HEK293 (cell line): ENCODE measurements around the gene C1orf174.

Experiments
- CTCF ChIA-PET: fragments of 350-600 bp; formaldehyde crosslinking; extraction: SDS; loops from one replicate; lab custom pipeline; 2021; ENCODE audit warnings: antibody characterized with exemption; lab: Yijun Ruan, JAX
- POLR2A ChIA-PET: fragments of 300-600 bp; formaldehyde crosslinking; extraction: SDS; loops from one replicate; lab custom pipeline; 2020; ENCODE audit warnings: antibody characterized with exemption, inconsistent platforms; lab: Yijun Ruan, JAX
- H3K27ac ChIP-seq: fragments of 200-500 bp; sonication (Bioruptor generic); 2 replicates; pipeline ENCODE4 v1.5.1; 2014; ENCODE audit warnings: low read depth, low read length, control low read depth, inconsistent platforms; ENCODE audit errors: extremely low read depth
- H3K36me3 ChIP-seq, 2 experiments: fragments of 200-500 bp in 1 of 2; sonication (Bioruptor generic) in 1 of 2; 1 replicate in 1 of 2; 2 replicates in 1 of 2; pipeline ENCODE4 v1.5.1; 2014 to 2017; ENCODE audit warnings: inconsistent platforms in 2 of 2, low read length in 2 of 2; ENCODE audit not compliant: control insufficient read depth in 2 of 2, insufficient read depth in 1 of 2
- H3K4me1 ChIP-seq: fragments of 200-500 bp; sonication (Bioruptor generic); 2 replicates; pipeline ENCODE4 v1.5.1; 2014; ENCODE audit warnings: mild to moderate bottlenecking, low read length, inconsistent platforms; ENCODE audit not compliant: control insufficient read depth, insufficient read depth
- H3K4me3 ChIP-seq: 2 replicates; pipeline ENCODE4 v1.5.1; 2011; ENCODE audit warnings: low read depth, mild to moderate bottlenecking, control low read depth, low read length, moderate library complexity
- H3K9me3 ChIP-seq: fragments of 200-500 bp; sonication (Bioruptor generic); 2 replicates; pipeline ENCODE4 v1.5.1; 2014; ENCODE audit warnings: low read depth, low read length, inconsistent platforms; ENCODE audit not compliant: control insufficient read depth, insufficient read depth
- GLI4 ChIP-seq: fragments of 450-650 bp; formaldehyde crosslinking; IDR thresholded peaks from 2 replicates; pipeline ENCODE4 v1.5.1; 2016; ENCODE audit warnings: missing biosample characterization, missing genetic modification characterization
- RBAK ChIP-seq: fragments of 450-650 bp; formaldehyde crosslinking; IDR thresholded peaks from 2 replicates; pipeline ENCODE4 v1.5.1; 2016; ENCODE audit warnings: missing biosample characterization, missing genetic modification characterization
- SALL2 ChIP-seq: fragments of 450-650 bp; formaldehyde crosslinking; IDR thresholded peaks from 2 replicates; pipeline ENCODE4 v1.5.0; 2017; ENCODE audit warnings: missing biosample characterization, mild to moderate bottlenecking, missing genetic modification characterization, borderline replicate concordance
- SETDB1 ChIP-seq: IDR thresholded peaks from one replicate; pipeline ENCODE4 v1.6.1; 2017; ENCODE audit warnings: mild to moderate bottlenecking, low read length, moderate library complexity, mixed read lengths; ENCODE audit not compliant: insufficient read length
- SP7 ChIP-seq: fragments of 450-650 bp; formaldehyde crosslinking; IDR thresholded peaks from 2 replicates; pipeline ENCODE4 v1.5.1; 2016; ENCODE audit warnings: missing biosample characterization, missing genetic modification characterization
- TCF7L2 ChIP-seq: IDR thresholded peaks from 2 replicates; pipeline ENCODE4 v1.6.1; 2011; ENCODE audit warnings: low read depth, mild to moderate bottlenecking, inconsistent platforms, low read length, moderate library complexity, borderline replicate concordance
- TRIM28 ChIP-seq: IDR thresholded peaks from 2 replicates; pipeline ENCODE4 v1.6.1; 2011; ENCODE audit warnings: low read length, control low read depth, borderline replicate concordance
- WT1 ChIP-seq: fragments of 450-650 bp; formaldehyde crosslinking; IDR thresholded peaks from 2 replicates; pipeline ENCODE4 v1.5.1; 2016; ENCODE audit warnings: missing biosample characterization, missing genetic modification characterization
- ZBTB6 ChIP-seq: fragments of 450-650 bp; formaldehyde crosslinking; IDR thresholded peaks from 2 replicates; pipeline ENCODE4 v1.5.1; 2017; ENCODE audit warnings: missing biosample characterization, missing genetic modification characterization
- ZNF133 ChIP-seq: fragments of 450-650 bp; formaldehyde crosslinking; IDR thresholded peaks from 2 replicates; pipeline ENCODE4 v1.5.1; 2016; ENCODE audit warnings: missing biosample characterization, missing genetic modification characterization
- ZNF146 ChIP-seq: fragments of 450-650 bp; formaldehyde crosslinking; IDR thresholded peaks from 2 replicates; pipeline ENCODE4 v1.5.1; 2016; ENCODE audit warnings: missing biosample characterization, missing genetic modification characterization
- ZNF148 ChIP-seq: fragments of 450-650 bp; formaldehyde crosslinking; IDR thresholded peaks from 2 replicates; pipeline ENCODE4 v1.5.0; 2017; ENCODE audit warnings: missing biosample characterization, missing genetic modification characterization, borderline replicate concordance
- ZNF16 ChIP-seq: fragments of 450-650 bp; formaldehyde crosslinking; IDR thresholded peaks from 2 replicates; pipeline ENCODE4 v1.5.1; 2016; ENCODE audit warnings: low read depth, missing biosample characterization, missing genetic modification characterization
- ZNF26 ChIP-seq: fragments of 450-650 bp; formaldehyde crosslinking; IDR thresholded peaks from 2 replicates; pipeline ENCODE4 v1.5.1; 2016; ENCODE audit warnings: missing biosample characterization, missing genetic modification characterization
- ZNF404 ChIP-seq: fragments of 450-650 bp; formaldehyde crosslinking; IDR thresholded peaks from 2 replicates; pipeline ENCODE4 v1.5.1; 2017; ENCODE audit warnings: missing biosample characterization, missing genetic modification characterization
- ZNF416 ChIP-seq: fragments of 450-650 bp; formaldehyde crosslinking; IDR thresholded peaks from 2 replicates; pipeline ENCODE4 v1.5.1; 2016; ENCODE audit warnings: missing biosample characterization, missing genetic modification characterization
- ZNF473 ChIP-seq: fragments of 450-650 bp; formaldehyde crosslinking; IDR thresholded peaks from 2 replicates; pipeline ENCODE4 v1.5.1; 2017; ENCODE audit warnings: missing biosample characterization, missing genetic modification characterization
- ZNF514 ChIP-seq: fragments of 450-650 bp; formaldehyde crosslinking; IDR thresholded peaks from 2 replicates; pipeline ENCODE4 v1.5.1; 2016; ENCODE audit warnings: missing biosample characterization, missing genetic modification characterization
- ZNF530 ChIP-seq: fragments of 450-650 bp; formaldehyde crosslinking; IDR thresholded peaks from 2 replicates; pipeline ENCODE4 v1.5.1; 2016; ENCODE audit warnings: low read depth, missing biosample characterization, missing genetic modification characterization
- ZNF544 ChIP-seq: fragments of 450-650 bp; formaldehyde crosslinking; IDR thresholded peaks from 2 replicates; pipeline ENCODE4 v1.5.0; 2017; ENCODE audit warnings: missing biosample characterization, missing genetic modification characterization
- ZNF549 ChIP-seq: fragments of 450-650 bp; IDR thresholded peaks from 2 replicates; pipeline ENCODE4 v1.5.1; 2018; ENCODE audit warnings: missing biosample characterization, missing genetic modification characterization, mild to moderate bottlenecking, inconsistent platforms, moderate library complexity
- ZNF561 ChIP-seq: fragments of 450-650 bp; IDR thresholded peaks from 2 replicates; pipeline ENCODE4 v1.5.1; 2018; ENCODE audit warnings: missing biosample characterization, missing genetic modification characterization, borderline replicate concordance
- ZNF654 ChIP-seq: fragments of 450-650 bp; formaldehyde crosslinking; IDR thresholded peaks from 2 replicates; pipeline ENCODE4 v1.5.1; 2016; ENCODE audit warnings: low read depth, missing biosample characterization, missing genetic modification characterization
- ZXDB ChIP-seq: fragments of 450-650 bp; formaldehyde crosslinking; IDR thresholded peaks from 2 replicates; pipeline ENCODE4 v1.5.1; 2016; ENCODE audit warnings: missing biosample characterization, missing genetic modification characterization
- TF ChIP-seq, protein P1 (sequence below): fragments of 450-650 bp; formaldehyde crosslinking; IDR thresholded peaks from 2 replicates; pipeline ENCODE4 v1.5.1; 2016; ENCODE audit warnings: missing biosample characterization, missing genetic modification characterization
- TF ChIP-seq, protein P2 (sequence below): fragments of 450-650 bp; formaldehyde crosslinking; IDR thresholded peaks from 2 replicates; pipeline ENCODE4 v1.5.1; 2016; ENCODE audit warnings: missing biosample characterization, missing genetic modification characterization

C1orf174 gene

DNA sequence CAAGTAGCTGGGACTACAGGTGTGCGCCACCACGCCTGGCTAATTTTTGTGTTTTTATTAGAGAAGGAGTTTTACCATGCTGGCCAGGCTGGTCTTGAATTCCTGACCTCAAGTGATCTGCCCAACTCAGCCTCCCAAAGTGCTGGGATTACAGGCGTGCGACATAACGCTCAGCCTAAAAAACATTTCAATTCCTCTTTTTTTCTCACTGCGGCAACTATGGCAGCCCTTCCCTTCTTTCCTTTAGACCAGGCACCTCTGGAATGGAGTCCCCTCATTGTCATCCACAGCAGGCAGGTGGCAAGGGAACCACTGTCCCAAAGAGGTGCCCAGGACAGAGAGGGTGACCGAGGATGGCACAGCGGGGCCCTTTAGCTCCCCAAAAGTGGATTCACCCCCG lies 57.2 kb downstream of the C1orf174 start:
- CTCF ChIA-PET = no interaction called here
- no peaks in the 10 kb centered on the region for H3K9me3 ChIP-seq
- no peak overlapping the region for H3K27ac ChIP-seq
- H3K36me3 ChIP-seq = peaks cover 27 to 91% of the 10 kb centered on the region in 2 experiments
- POLR2A ChIA-PET = no interaction called here
- no peaks in the 10 kb centered on the region for H3K4me1 ChIP-seq
- no peak overlapping the region for H3K4me3 ChIP-seq
- TF ChIP-seq, protein P1, sequence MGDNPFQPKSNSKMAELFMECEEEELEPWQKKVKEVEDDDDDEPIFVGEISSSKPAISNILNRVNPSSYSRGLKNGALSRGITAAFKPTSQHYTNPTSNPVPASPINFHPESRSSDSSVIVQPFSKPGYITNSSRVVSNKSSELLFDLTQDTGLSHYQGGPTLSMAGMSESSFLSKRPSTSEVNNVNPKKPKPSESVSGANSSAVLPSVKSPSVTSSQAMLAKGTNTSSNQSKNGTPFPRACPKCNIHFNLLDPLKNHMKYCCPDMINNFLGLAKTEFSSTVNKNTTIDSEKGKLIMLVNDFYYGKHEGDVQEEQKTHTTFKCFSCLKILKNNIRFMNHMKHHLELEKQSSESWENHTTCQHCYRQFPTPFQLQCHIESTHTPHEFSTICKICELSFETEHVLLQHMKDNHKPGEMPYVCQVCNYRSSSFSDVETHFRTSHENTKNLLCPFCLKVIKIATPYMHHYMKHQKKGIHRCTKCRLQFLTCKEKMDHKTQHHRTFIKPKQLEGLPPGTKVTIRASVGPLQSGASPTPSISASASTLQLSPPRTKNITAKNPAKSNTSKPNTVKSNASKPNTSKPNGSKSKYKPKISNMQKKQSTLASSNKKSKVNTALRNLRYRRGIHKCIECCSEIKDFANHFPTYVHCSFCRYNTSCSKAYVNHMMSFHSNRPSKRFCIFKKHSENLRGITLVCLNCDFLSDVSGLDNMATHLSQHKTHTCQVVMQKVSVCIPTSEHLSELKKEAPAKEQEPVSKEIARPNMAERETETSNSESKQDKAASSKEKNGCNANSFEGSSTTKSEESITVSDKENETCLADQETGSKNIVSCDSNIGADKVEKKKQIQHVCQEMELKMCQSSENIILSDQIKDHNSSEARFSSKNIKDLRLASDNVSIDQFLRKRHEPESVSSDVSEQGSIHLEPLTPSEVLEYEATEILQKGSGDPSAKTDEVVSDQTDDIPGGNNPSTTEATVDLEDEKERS = no peak
- TF ChIP-seq, protein P2, sequence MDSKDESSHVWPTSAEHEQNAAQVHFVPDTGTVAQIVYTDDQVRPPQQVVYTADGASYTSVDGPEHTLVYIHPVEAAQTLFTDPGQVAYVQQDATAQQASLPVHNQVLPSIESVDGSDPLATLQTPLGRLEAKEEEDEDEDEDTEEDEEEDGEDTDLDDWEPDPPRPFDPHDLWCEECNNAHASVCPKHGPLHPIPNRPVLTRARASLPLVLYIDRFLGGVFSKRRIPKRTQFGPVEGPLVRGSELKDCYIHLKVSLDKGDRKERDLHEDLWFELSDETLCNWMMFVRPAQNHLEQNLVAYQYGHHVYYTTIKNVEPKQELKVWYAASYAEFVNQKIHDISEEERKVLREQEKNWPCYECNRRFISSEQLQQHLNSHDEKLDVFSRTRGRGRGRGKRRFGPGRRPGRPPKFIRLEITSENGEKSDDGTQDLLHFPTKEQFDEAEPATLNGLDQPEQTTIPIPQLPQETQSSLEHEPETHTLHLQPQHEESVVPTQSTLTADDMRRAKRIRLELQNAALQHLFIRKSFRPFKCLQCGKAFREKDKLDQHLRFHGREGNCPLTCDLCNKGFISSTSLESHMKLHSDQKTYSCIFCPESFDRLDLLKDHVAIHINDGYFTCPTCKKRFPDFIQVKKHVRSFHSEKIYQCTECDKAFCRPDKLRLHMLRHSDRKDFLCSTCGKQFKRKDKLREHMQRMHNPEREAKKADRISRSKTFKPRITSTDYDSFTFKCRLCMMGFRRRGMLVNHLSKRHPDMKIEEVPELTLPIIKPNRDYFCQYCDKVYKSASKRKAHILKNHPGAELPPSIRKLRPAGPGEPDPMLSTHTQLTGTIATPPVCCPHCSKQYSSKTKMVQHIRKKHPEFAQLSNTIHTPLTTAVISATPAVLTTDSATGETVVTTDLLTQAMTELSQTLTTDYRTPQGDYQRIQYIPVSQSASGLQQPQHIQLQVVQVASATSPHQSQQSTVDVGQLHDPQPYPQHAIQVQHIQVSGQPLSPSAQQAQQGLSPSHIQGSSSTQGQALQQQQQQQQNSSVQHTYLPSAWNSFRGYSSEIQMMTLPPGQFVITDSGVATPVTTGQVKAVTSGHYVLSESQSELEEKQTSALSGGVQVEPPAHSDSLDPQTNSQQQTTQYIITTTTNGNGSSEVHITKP (tag by site-specific recombination) = no peak
- TF ChIP-seq ZNF561 (tag by site-specific recombination) (no peak), ZNF549 (tag by site-specific recombination) (no peak), RBAK (tag by site-specific recombination) (no peak), TRIM28 (no peak), ZNF133 (tag by site-specific recombination) (no peak), ZNF16 (no peak), GLI4 (no peak), ZNF404 (tag by site-specific recombination) (no peak), ZNF654 (no peak)

DNA sequence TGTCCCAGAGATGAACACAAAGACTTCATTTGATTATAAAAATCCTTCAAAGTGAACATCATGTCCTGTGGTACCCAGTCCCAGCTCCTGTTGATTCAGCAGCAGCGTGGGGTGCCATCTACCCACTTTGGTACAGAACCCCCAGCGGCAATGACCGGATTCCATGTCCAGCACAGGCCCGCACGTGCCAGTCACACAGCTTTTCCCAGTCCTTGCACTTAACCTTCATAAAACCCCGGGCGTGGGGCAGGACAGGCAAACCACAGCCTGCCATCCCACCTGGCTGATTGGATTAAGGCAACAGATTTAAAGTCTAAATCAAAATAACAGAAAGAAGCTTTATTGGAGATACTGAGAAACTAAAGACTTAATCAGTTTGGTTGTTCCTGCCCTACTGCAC lies 58.6 kb downstream of the C1orf174 start:
- H3K27ac ChIP-seq = no peak overlapping the region
- H3K4me3 ChIP-seq = no peak overlapping the region
- H3K36me3 ChIP-seq = peaks cover 31 to 91% of the 10 kb centered on the region in 2 experiments
- H3K4me1 ChIP-seq = no peaks in the 10 kb centered on the region
- CTCF ChIA-PET = no interaction called here
- POLR2A ChIA-PET = no interaction called here
- no peaks in the 10 kb centered on the region for H3K9me3 ChIP-seq
- TF ChIP-seq ZNF514 (tag by site-specific recombination) = no peak
- no peak for TF ChIP-seq ZNF473
- no peak for TF ChIP-seq ZNF146 (tag by site-specific recombination)
- no peak for TF ChIP-seq ZNF26 (tag by site-specific recombination)
- no peak for TF ChIP-seq ZNF416 (tag by site-specific recombination)
- TF ChIP-seq TCF7L2 = no peak
- TF ChIP-seq ZBTB6 (tag by site-specific recombination) = no peak
- TF ChIP-seq ZNF544 = no peak
- TF ChIP-seq SP7 = no peak
- no peak for TF ChIP-seq ZNF530 (tag by site-specific recombination)
- no peak for TF ChIP-seq SETDB1
- TF ChIP-seq WT1 = no peak
- TF ChIP-seq ZNF148 (tag by site-specific recombination) = no peak
- no peak for TF ChIP-seq SALL2 (tag by site-specific recombination)
- no peak for TF ChIP-seq ZXDB
